ENCODE measurements around the gene NTF4.

DNA sequence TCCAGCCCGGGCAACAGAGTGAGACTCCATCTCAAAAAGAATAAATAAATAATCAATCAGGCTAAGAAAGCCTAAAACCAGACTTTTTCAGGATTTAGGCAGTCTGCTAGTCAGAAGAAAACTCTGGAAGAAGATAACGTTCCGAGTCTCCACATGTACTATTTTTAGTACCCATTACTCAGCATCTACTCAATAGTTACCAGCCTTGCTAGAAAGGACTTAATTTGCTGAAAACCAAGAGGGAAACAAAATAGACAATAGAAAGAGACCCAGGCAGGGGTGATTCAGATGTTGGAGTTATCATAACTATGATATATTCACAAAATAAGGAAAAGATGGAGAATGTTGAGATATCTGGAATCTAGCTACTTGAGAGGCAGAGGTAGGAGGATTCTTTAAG, 45.9 kb upstream of the NTF4 start:
- TF ChIP-seq POLR2A (IDR thresholded peaks at IDR 0.05; ENCODE audit: low read length) = no peak
- TF ChIP-seq GATA1 (IDR thresholded peaks at IDR 0.05; ENCODE audit: low read depth, low read length) = no peak
